WTC11 (cell line): ENCODE results near the gene S100A13.
"Not testable (repeated sequence)": the region's sequence is repeated elsewhere in the genome, so short reads cannot be mapped to it uniquely, and the experiment has no call there.

Source experiments
- CREB1 ChIP-seq: sonication (generic); formaldehyde crosslinking; IDR thresholded peaks from 2 replicates; pipeline ENCODE4 v1.8.0; 2023; ENCODE audit warnings: mild to moderate bottlenecking, missing genetic modification reagents
- CREM ChIP-seq: sonication (generic); formaldehyde crosslinking; IDR thresholded peaks from 2 replicates; pipeline ENCODE4 v1.8.1; 2022; ENCODE audit warnings: mild to moderate bottlenecking, missing genetic modification reagents, moderate library complexity
- GABPB1 ChIP-seq: sonication (generic); formaldehyde crosslinking; IDR thresholded peaks from 2 replicates; pipeline ENCODE4 v1.8.1; 2023; ENCODE audit warnings: mild to moderate bottlenecking, missing genetic modification reagents
- KAT7 ChIP-seq: sonication (generic); formaldehyde crosslinking; IDR thresholded peaks from 2 replicates; pipeline ENCODE4 v1.8.1; 2023; ENCODE audit warnings: missing genetic modification reagents, mild to moderate bottlenecking, borderline replicate concordance
- NFATC4 ChIP-seq: fragments of 250-450 bp; sonication (Bioruptor Pico); IDR thresholded peaks from 2 replicates; pipeline ENCODE4 v1.9.0; 2021; ENCODE audit warnings: mild to moderate bottlenecking
- NR1H2 ChIP-seq: sonication (generic); formaldehyde crosslinking; IDR thresholded peaks from 2 replicates; pipeline ENCODE4 v1.9.0; 2021; ENCODE audit warnings: mild to moderate bottlenecking, moderate library complexity, missing genetic modification reagents
- SOX15 ChIP-seq: fragments of 250-450 bp; sonication (Bioruptor Pico); IDR thresholded peaks from 2 replicates; pipeline ENCODE4 v1.9.0; 2021; ENCODE audit warnings: mild to moderate bottlenecking
- SP1 ChIP-seq: sonication (generic); formaldehyde crosslinking; conservative IDR thresholded peaks from 2 replicates; pipeline ENCODE4 v1.8.1; 2022; ENCODE audit warnings: missing genetic modification reagents
- ZNF232 ChIP-seq: sonication (generic); formaldehyde crosslinking; IDR thresholded peaks from 2 replicates; pipeline ENCODE4 v1.8.0; 2022; ENCODE audit warnings: mild to moderate bottlenecking, missing genetic modification reagents
- TF ChIP-seq, protein P1 (sequence below): fragments of 200-600 bp; IDR thresholded peaks from 2 replicates; pipeline ENCODE4 v1.8.0; 2022; ENCODE audit warnings: antibody characterized with exemption
- TF ChIP-seq, protein P2 (sequence below): sonication (generic); formaldehyde crosslinking; IDR thresholded peaks from 2 replicates; pipeline ENCODE4 v1.8.0; 2022; ENCODE audit warnings: mild to moderate bottlenecking, missing genetic modification reagents
- TF ChIP-seq, protein P3 (sequence below): sonication (generic); formaldehyde crosslinking; conservative IDR thresholded peaks from 2 replicates; pipeline ENCODE4 v1.8.1; 2022; ENCODE audit warnings: mild to moderate bottlenecking, missing genetic modification reagents

DNA sequence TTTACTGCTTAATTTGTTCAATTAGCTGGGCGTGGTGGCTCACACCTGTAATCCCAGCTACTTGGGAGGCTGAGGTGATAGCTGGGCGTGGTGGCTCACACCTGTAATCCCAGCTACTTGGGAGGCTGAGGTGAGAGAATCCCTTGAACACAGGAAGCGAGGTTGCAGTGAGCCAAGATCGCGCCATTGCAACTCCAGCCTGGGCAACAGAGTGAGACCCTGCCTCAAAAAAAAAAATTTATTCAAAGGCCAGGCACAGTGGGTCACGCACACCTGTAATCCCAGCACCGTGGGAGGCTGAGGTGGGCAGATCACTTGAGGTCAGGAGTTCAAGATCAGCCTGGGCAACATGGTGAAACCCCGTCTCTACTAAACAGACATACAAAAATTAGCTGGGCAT, 41.4 kb upstream of the S100A13 start:
- TF ChIP-seq, protein P1, sequence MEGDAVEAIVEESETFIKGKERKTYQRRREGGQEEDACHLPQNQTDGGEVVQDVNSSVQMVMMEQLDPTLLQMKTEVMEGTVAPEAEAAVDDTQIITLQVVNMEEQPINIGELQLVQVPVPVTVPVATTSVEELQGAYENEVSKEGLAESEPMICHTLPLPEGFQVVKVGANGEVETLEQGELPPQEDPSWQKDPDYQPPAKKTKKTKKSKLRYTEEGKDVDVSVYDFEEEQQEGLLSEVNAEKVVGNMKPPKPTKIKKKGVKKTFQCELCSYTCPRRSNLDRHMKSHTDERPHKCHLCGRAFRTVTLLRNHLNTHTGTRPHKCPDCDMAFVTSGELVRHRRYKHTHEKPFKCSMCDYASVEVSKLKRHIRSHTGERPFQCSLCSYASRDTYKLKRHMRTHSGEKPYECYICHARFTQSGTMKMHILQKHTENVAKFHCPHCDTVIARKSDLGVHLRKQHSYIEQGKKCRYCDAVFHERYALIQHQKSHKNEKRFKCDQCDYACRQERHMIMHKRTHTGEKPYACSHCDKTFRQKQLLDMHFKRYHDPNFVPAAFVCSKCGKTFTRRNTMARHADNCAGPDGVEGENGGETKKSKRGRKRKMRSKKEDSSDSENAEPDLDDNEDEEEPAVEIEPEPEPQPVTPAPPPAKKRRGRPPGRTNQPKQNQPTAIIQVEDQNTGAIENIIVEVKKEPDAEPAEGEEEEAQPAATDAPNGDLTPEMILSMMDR = not testable (repeated sequence)
- TF ChIP-seq KAT7 (CRISPR knock-in tag); NFATC4 (CRISPR knock-in tag); CREM (CRISPR knock-in tag); NR1H2 (CRISPR knock-in tag); GABPB1 (CRISPR knock-in tag); ZNF232; SOX15 (CRISPR knock-in tag); CREB1 (CRISPR knock-in tag); SP1 (CRISPR knock-in tag): not testable (repeated sequence)
- TF ChIP-seq, protein P2, sequence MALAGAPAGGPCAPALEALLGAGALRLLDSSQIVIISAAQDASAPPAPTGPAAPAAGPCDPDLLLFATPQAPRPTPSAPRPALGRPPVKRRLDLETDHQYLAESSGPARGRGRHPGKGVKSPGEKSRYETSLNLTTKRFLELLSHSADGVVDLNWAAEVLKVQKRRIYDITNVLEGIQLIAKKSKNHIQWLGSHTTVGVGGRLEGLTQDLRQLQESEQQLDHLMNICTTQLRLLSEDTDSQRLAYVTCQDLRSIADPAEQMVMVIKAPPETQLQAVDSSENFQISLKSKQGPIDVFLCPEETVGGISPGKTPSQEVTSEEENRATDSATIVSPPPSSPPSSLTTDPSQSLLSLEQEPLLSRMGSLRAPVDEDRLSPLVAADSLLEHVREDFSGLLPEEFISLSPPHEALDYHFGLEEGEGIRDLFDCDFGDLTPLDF (CRISPR knock-in tag) = not testable (repeated sequence)
- TF ChIP-seq, protein P3, sequence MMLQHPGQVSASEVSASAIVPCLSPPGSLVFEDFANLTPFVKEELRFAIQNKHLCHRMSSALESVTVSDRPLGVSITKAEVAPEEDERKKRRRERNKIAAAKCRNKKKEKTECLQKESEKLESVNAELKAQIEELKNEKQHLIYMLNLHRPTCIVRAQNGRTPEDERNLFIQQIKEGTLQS = not testable (repeated sequence)
